GM20431 (cell line): Measurements from ENCODE around the gene OPRD1.

Source experiments
- in situ Hi-C: fragments of 300-500 bp; cut with MseI, MboI; formaldehyde crosslinking; loops from one replicate; pipeline ENCODE4 v1.15.0; 2020; ENCODE audit warnings: low sequenced_read_pairs; ENCODE audit not compliant: unreplicated experiment

OPRD1 gene

DNA sequence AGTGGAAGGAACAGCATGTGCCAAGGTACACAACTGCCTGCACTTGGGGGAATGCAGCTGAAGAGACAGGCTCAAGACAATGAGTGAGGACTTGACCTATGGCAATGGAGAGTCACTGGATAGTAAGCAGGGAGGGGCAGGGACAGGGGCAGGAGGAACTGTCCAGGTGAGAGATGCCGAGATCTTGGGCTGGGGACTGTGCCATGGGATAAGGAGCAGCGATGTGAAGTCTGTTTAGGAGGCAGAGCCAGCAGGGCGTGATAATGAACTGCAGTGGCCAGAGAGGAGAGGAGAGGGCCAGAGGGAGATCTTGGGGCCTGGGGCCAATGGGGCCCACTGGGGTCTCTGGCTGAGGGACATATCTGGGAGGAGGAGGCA, 84.6 kb downstream of the OPRD1 start:
- in situ Hi-C loops: no loop called here

DNA sequence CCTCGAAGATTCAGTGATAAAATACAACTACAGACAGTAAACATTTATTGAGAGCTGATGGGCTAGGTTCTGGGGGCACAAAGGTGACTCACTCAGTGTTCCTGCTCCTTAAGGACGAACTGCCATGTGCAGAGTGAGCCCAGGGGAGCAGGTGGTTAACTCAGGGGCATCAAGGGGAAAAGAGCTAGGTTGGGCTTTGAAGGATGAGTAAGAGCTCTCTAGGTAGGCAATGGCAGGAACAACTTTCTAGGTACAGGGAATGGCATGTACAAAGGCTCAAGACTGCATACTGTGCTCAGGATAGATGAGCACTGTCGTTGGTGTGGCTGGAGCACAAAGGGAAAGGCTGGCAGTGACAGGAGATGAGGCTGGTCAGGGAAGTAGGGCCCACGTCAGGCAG, 85.8 kb downstream of the OPRD1 start:
- in situ Hi-C loops: no loop called here

DNA sequence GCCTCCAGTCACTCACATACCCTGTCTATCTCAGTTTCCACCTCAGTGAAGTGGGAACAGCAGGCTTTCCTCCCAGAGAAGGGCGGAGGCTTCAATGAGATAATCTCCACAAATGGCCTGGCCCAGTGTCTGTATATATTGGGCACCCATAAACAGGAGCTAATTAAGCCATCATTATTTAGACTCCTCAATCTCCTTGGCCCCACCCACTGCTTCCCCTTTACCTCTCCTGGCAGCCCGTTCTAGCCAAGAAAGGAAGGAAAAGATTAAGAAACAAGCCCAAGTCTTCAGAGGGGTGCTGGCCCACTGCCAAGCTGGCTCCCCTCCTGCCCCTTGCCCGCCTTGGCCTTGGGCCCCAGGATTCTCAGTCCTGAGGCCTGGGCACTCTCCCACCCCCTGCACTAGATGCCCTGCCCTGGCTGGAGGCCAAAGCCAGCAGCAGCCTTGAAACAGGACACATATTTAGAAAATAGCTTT, 86.5 kb downstream of the OPRD1 start:
- in situ Hi-C loops: no loop called here

DNA sequence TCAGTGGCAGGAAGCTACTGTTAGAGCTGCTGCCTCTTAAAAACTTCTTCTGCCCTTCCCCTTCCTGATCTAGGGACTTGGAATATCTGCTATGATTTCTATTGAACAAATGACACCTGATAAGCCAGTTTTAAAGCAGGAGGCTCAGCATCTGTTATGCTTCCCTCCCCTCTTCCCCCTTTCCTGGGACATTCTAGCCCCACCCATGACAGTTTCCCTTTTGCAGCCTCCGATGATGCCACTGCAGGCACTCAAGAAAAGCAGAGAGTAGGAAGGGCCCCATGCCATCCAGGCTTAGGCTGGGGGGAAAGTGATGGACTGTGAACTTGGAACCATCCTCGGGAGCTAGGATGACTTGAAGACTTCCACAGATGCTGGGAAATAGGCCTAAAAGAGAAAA, 87.3 kb downstream of the OPRD1 start:
- in situ Hi-C loops: no loop called here

DNA sequence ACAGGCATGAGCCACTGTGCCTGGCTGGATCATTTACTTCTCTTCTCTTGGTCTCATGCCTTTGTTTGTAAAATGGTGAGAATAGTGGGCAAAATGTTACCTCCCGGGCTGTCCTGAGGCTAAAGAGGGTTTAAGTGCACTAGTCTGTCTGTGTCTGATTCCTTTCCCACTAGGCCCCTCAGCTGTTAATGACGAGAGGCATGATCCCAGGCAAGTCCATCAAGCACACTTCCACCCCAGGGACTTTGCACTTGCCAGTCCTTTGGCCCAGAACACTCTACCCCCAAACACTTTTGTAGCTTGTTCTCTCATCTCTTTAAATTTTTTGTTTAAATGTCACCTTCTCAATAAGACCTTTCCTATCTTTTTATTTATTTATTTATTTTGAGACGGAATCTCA, 88.6 kb downstream of the OPRD1 start:
- in situ Hi-C loops: no loop called here

DNA sequence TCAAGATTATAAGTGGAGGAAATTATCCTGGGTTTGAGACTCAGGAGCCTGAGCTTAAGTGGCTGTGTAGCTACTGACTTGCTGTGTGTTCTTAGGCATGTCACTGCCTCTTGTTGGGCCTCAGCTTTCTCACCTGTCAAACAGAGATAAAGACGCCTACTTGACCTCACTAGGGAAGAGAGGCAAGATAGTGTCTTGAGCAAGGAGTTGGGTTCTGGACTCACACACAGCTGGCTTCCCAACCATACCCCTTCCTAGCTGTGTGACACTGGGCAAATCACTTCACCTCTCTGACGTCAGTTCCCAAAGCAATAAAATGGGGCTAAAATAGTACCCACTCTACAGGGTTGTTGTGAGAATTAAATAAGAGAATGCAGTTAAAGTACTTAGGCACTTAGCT, 90.8 kb downstream of the OPRD1 start:
- in situ Hi-C loops: no loop called here

DNA sequence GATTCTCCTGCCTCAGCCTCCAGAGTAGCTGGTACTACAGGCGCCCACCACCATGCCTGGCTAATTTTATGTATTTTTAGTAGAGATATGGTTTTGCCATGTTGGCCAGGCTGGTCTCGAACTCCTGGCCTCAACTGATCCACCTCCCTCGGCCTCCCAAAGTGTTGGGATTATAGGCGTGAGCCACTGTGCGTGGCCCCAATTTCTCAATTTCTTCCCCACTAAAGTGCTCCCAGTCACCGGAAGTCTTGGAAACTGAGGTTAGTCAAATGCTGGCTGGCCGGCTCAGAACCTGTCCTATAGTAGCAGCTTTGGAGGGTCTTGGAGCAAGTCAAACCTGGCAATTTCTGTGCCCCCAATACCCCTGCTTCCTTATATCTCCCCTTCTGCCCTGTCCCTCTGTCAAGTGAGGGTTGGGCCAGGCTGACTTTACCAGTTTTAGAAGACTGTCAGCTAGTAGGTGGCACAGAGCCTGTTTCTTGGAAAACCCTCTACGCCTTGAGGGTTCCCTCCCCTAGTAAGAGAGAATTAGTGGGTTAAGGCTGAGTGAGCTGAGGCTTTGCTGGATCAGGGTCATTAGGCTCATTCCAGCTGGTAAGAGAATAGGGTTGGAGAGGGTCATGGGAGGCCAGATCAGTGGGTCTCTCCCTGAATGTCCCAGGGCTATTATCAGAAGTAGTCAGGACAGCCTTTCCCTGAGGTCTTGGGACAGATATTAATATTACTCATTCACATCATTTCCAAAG, 94.1 kb downstream of the OPRD1 start:
- in situ Hi-C loops: no loop called here

DNA sequence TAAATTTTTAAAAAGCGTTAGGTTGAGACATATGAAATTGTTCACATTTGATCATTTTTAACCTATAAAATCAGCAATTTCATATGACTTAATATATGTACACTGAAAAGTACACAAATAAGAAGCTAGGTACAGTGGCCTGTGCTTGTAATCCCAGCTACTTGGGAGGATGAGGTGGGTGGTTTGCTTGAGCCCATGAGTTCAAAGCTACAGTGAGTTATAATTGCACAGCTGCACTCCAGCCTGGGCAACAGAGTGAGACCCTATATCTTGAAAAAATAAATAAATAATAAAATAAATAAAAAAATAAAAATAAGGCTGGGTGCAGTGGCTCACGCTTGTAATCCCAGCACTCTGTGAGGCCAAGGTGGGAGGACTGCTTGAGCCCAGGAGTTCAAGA, 97.2 kb downstream of the OPRD1 start:
- in situ Hi-C loops: no loop called here

DNA sequence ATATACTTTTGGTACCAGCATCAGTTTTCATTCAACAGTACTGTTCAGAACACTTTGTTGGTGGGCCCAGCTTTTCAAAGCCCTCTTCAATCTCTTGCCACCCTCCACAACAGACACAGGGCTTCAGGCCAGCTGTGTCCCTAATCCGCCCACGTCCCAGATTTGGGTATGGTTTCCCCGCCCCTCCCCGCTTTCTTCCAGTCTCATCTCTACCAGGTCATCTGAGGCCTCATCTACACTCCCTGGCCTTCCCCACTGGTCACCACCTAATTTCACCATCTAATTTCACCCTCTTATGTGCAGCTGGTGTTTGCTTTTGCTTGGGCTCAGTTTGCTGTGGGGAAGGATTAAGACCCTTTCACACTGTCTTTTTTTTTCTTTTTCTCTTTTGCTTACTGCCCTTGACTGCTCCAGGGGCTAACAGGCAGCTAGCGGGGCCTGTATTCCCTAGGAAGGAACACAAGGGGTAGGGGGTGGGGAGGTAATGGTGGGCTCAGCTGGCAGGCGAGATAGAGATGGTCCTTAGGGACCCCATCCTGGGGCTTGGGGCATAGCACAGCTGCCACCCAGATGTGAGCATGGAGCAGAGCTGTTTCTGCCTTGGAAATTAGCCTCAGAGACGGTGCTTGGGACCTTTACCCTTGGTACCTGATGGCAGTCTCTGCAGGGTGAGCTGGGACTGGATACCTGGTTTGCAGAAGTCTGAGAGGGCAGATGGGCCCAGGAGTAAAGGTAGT, 98.6 kb downstream of the OPRD1 start:
- in situ Hi-C loops: no loop called here

DNA sequence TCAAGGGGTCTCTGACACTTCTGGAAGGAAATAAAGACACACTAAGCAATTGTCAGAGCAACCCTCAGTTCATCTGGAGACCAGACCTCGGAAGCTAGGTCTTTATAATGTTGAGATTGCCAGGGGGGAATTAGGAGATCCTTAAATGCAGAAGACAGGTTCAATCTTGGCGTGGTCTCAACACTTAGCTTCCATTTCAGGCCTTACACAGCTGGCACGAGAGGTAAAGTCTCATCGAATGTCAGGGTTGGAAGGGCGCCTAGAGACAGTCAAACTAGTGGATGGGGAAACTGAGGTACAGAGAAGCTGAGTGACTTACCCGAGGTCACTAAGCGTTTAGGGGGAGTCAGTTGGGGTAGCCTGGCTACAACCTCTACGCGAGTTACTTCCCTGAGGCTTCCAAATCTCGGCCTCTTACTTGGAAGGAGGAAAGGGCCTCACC, 101.8 kb downstream of the OPRD1 start:
- in situ Hi-C loops: no loop called here

DNA sequence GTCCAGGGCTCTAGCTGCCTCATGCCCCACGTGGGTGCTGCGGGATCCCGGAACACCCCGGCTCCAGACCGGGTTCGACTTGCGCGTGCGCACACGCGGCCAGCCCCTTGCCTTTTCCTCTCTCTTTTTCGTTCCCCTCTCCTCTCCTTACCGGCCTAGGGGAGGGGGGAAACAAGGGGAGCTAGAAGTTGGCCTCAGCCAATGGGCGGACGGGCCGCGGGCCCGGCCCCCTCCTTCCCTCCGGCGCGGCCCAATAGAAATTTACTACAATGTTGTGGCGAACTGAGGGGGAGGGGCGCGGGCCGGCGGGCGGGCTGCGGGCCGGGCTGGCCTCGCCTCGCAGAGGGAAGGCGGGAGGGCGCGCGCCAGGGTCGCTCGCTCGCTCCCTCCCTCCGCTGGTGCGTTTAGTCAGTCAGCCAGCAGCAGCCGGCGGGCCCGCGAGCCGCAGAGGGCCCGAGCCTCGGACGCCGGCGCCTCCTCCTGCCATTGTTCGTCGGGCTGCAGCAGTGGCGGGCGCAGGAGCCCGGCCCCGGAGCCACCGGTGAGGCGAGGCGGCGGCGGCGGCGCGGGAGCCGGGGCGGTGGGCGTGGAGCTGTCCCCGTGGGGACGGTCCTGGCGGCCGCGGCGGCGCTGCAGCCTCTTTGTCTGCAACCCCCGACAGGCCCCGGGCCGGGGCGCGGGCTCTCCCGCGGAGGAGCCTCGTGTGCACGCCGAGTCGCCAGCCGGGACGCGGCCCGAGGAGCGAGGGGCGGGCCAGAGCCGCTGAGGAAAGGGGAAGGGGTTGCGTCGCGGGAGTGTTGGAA, 102.5 kb downstream of the OPRD1 start, which contains the start of gene EPB41:
TSS of gene EPB41 (plus strand) at position 342 of the 803 bp plus-strand sequence. CDS start 72,869 bp downstream, outside the sequence.
- in situ Hi-C loops: no loop called here

DNA sequence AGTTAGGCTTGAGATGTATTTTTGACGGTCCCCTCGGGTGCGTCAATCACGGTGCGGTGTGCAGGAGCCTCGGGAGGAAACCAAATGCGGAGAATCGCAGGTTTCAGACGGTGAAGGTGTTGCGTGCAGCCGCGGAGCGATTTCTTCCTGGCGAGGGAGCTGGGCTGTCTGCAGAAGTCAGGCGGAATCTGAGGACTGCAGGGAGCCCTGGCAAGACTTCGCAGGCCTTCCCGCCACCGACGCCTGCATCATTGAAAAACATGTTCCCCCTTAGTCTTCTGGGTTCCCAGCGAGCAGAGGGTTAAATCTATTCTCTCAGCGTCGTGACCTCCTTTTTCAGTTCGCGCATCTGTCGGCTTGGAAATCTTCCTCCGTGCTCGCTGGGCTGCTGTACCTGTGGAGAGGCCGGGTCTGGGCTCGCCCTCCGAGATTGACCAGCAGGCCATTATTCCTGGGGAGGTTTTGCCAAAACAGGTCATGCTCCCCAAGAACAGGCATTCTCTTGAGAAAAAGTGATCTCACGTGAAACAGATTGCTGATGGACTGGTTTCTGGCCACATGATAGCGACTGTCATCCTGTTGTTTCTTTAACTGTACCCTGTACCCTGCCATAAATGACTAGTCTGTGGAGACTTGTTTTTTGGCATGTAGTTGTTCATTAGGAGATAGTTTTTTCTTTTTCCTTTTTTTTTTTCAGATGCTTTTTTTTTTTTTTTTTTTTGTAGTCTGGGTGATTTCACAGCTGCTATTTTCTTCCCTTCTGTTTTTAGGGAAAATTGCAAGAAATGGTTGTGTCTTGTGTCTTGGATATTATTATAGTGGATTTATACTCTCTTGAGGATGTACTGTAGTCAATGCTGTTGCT, 103.3 kb downstream of the OPRD1 start:
- in situ Hi-C loops: no loop called here

DNA sequence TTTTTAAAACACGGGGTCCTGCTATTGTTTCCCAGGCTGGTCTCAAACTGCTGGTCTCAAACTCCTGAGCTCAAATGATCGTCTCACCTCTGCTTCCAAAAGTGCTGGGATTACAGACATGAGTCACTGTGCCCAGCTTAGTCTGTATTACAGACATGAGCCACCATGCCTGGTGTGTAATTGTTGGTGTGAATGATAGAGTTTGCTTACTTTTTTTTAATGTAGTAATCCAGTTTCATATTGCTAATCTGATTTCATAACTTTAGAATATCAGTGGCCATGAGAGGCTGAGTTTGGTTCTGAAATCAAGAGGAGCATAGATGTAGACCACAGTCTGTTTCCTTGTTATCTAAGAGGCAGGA, 105.8 kb downstream of the OPRD1 start:
- in situ Hi-C loops: no loop called here
